Measurements from ENCODE around the gene CDH15. TPM values are rescaled to one million over a fixed set of nuclear protein-coding genes. Genes with fewer than 3 reads are reported as not detected.

Gene CDH15
- total and polyA plus RNA-seq, 2 experiments from 2014 or later = 0.06 TPM; not detected in 1

DNA sequence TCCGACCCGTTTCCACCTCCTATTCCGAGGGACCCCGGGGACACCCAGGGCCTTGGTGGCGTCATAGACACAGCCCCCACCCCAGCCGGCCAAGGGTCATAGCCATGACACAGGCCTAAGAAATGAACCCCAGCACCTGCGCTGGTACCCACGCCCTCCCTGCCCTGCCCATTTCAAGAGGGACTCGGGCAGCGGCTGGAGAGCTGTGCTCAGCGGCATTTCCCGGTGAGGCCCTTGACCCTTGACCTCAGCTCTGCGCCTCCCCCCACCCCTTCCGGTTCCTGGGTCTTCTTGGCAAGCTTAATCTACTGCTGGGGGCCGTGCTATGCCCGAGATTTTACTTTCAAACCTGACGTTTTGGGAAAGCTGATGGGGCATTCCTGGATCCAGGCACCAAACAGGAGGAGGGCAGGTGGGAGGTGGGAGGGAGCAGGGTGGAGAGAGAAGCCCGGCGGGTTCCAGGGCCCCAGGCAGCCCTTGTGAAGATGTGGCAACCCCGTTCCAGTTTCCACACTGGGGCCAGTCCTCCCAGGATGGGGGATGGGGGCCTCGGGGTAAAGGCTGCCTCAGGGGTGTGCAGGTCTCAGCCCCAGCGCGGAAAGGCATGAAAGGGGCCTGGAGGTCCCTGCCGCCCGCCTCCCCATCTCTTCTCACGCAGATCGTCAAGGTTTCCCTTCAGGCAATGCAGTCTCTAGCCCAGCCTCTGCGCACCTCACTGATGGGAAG, 28.7 kb downstream of the CDH15 start, which contains the start of gene SLC22A31:
Gene SLC22A31, minus strand, starts transcription at position 414 of the 726 bp plus-strand sequence. Its CDS starts 36 bp downstream, at position 378.
- H3K4me1 ChIP-seq (ENCODE audit: insufficient read depth) = no peaks in the 10 kb centered on the region
- 8 to 9% methylated on average over 26 to 28 of the region's 28 CpGs for WGBS, 2 experiments (ENCODE audit: low coverage in 1 of 2, low lambda C conversion rate in 2 of 2, missing lambda C conversion rate in 2 of 2)
- H3K36me3 ChIP-seq (ENCODE audit: low read depth) = no peaks in the 10 kb centered on the region
- H3K4me3 ChIP-seq = no peak within 1 kb of the TSS
- no peak within 1 kb of the TSS for H3K4me2 ChIP-seq (ENCODE audit: unreplicated experiment)
- H3K27ac ChIP-seq = no peak within 1 kb of the TSS
- H3K9ac ChIP-seq = no peak within 1 kb of the TSS
- TF ChIP-seq EZH2 (IDR thresholded peaks at IDR 0.05; ENCODE audit: insufficient read depth, poor library complexity, severe bottlenecking) (peak; percentile 88), EZH2phosphoT487 (IDR thresholded peaks at IDR 0.05; ENCODE audit: insufficient read depth, low read depth) (no peak)
- no peaks in the 10 kb centered on the region for H4K20me1 ChIP-seq (ENCODE audit: insufficient read depth)
- peaks cover 37% of the 10 kb centered on the region for H3K27me3 ChIP-seq (replicated peaks; ENCODE audit: insufficient read depth)
- no peak within 1 kb of the TSS for H2AFZ ChIP-seq
- H3K9me3 ChIP-seq (ENCODE audit: low read depth) = no peaks in the 10 kb centered on the region
- in situ Hi-C loops (cut with MboI) = no loop called here
- H3K9me2 ChIP-seq (ENCODE audit: insufficient read depth) = no peaks in the 10 kb centered on the region
- DNase-seq = peak; percentile 45
- peaks cover 16% of the 10 kb centered on the region for H3F3A ChIP-seq (ENCODE audit: insufficient read depth)
- no peaks in the 10 kb centered on the region for H3K79me2 ChIP-seq (ENCODE audit: insufficient read depth)

DNA sequence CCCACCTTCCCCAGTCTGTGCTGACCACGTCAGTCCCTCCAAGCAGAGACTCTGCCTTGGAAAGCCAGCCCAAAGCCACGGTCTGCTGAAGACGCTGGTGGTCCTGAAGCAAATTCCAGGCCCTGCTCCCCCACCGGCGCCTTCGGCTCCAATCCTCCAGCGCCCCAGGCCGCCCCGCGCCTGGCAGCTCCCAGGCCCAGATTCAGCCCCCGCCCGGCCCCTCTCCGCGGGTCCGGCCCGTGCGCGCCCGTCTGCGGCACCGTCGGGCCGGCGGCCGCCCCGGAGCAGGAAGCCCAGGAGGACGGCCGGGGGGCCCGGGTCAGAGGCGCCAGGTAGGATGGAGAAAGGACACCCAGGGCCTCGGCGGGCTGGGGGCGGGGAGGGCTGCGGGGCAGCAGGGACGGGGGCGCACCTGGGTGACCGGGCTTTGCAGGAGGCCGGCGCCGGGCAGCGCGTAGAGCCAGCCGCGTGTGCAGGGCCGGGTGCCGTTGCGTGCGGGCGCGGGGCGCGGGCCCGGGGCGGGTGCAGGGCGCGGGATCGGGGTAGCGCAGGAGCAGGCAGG, 29.4 kb downstream of the CDH15 start:
- H3K4me2 ChIP-seq (ENCODE audit: unreplicated experiment) = no peak overlapping the region
- H3K4me1 ChIP-seq (ENCODE audit: insufficient read depth) = no peaks in the 10 kb centered on the region
- peaks cover 16% of the 10 kb centered on the region for H3F3A ChIP-seq (ENCODE audit: insufficient read depth)
- no peaks in the 10 kb centered on the region for H4K20me1 ChIP-seq (ENCODE audit: insufficient read depth)
- no peaks in the 10 kb centered on the region for H3K9me2 ChIP-seq (ENCODE audit: insufficient read depth)
- H3K9ac ChIP-seq = no peak overlapping the region
- H3K27me3 ChIP-seq (replicated peaks; ENCODE audit: insufficient read depth) = peaks cover 37% of the 10 kb centered on the region
- H3K27ac ChIP-seq = no peak overlapping the region
- TF ChIP-seq EZH2 (IDR thresholded peaks at IDR 0.05; ENCODE audit: insufficient read depth, poor library complexity, severe bottlenecking) (peak; percentile 49), EZH2phosphoT487 (IDR thresholded peaks at IDR 0.05; ENCODE audit: insufficient read depth, low read depth) (0 out of 2 replicates have a peak, but pooled peaks have one; percentile 56)
- WGBS, 2 experiments (ENCODE audit: low coverage in 1 of 2, low lambda C conversion rate in 2 of 2, missing lambda C conversion rate in 2 of 2) = 2 to 3% methylated on average over 27 to 54 of the region's 58 CpGs
- H2AFZ ChIP-seq = no peak overlapping the region
- no peaks in the 10 kb centered on the region for H3K36me3 ChIP-seq (ENCODE audit: low read depth)
- no peak overlapping the region for H3K4me3 ChIP-seq
- no peaks in the 10 kb centered on the region for H3K79me2 ChIP-seq (ENCODE audit: insufficient read depth)
- no peak for DNase-seq
- in situ Hi-C loops (cut with MboI) = no loop called here
- no peaks in the 10 kb centered on the region for H3K9me3 ChIP-seq (ENCODE audit: low read depth)

DNA sequence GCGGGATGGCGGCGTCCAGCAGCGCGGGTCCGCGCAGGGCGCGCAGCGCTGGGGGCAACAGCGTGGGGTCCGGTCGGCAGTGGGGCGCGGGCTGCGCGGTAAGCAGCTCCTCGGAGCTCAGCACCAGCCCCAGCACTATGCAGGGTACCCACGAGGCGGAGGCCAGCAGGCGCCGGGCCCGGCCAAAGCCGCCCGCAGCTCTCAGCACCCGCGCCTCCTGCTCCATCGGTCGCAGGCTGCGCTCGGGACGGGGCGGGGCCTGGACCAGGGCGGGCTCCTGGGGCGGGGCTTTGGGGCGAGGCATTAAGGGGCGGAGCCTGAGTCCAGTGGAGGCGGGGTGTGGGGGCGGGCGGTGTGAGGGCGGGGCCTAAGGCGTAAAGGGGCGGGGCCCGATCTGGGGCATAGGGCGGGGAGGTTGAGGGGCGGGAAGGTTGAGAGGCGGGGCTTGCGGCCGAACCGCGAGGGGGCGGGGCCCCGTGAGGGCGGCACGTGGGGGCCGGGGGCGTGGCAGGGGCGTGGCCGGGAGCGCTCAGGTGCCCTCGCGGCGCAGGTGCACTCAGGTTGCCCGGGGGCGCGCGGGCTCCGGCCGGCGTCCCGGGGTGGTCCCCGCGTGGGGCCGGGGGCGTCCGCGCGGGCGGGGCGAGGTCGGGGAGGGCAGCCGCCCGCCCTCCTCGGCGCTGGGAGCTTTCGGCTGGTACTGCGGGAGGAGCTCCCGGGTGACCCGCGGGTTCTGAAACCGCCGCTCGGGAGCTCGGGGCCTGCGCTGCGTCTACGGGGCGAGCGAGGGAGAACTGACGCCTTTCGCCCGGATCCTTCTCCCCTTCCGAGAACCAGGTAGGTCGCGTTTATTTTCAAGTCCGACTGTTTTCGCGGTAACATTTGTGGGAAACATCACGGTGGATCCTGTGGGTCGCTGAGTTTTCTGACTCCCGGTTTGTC, 30.2 kb downstream of the CDH15 start:
- H3K9ac ChIP-seq = no peak overlapping the region
- H2AFZ ChIP-seq = peak overlapping the region; percentile 44; the same call in 1 of the 2 replicates

More for the DNA sequence above, 30.2 kb downstream of the CDH15 start:
- Histone ChIP-seq H3K27me3 (replicated peaks; ENCODE audit: insufficient read depth) (peaks cover 37% of the 10 kb centered on the region), H3K9me2 (ENCODE audit: insufficient read depth) (no peaks in the 10 kb centered on the region), H3K4me3 (peak overlapping the region; percentile 26; the same call in 1 of the 2 replicates), H3K27ac (no peak overlapping the region), H3K4me1 (ENCODE audit: insufficient read depth) (no peaks in the 10 kb centered on the region), H3K79me2 (ENCODE audit: insufficient read depth) (no peaks in the 10 kb centered on the region), H3K4me2 (ENCODE audit: unreplicated experiment) (peak overlapping the region; percentile 1), H3K36me3 (ENCODE audit: low read depth) (no peaks in the 10 kb centered on the region), H3F3A (ENCODE audit: insufficient read depth) (peaks cover 16% of the 10 kb centered on the region), H3K9me3 (ENCODE audit: low read depth) (no peaks in the 10 kb centered on the region), H4K20me1 (ENCODE audit: insufficient read depth) (no peaks in the 10 kb centered on the region)
- TF ChIP-seq EZH2 (IDR thresholded peaks at IDR 0.05; ENCODE audit: insufficient read depth, poor library complexity, severe bottlenecking) = peak; percentile 62
- no peak for TF ChIP-seq EZH2phosphoT487 (IDR thresholded peaks at IDR 0.05; ENCODE audit: insufficient read depth, low read depth)
- DNase-seq = peak; percentile 84
- in situ Hi-C loops (cut with MboI) = no loop called here
- 3 to 7% methylated on average over 32 to 77 of the region's 111 CpGs for WGBS, 2 experiments (ENCODE audit: low coverage in 1 of 2, low lambda C conversion rate in 2 of 2, missing lambda C conversion rate in 2 of 2)
